Tibial nerve (tissue), 4 donors: ENCODE data around the gene CDC25B.

ENCODE experiments used
- EP300 ChIP-seq, 2 donors: sonication (generic); formaldehyde crosslinking; IDR thresholded peaks; one replicate each; pipeline ENCODE4 v1.6.1; 2017; ENCODE audit warnings: antibody characterized with exemption in 2 of 2, mild to moderate bottlenecking in 1 of 2
- POLR2A ChIP-seq, 2 donors: fragments of 450-650 bp; IDR thresholded peaks; one replicate each; pipeline ENCODE4 v1.6.1; 2017; ENCODE audit warnings: antibody characterized with exemption in 2 of 2, mild to moderate bottlenecking in 2 of 2, moderate library complexity in 2 of 2
- TF ChIP-seq, protein P1 (sequence below), 5 experiments: fragments of 200-600 bp in 3 of 5; fragments of 450-650 bp in 2 of 5; sonication (generic) in 3 of 5; IDR thresholded peaks; one replicate each; pipeline ENCODE4 v1.5.1; 2016 to 2019; ENCODE audit warnings: antibody characterized with exemption in 5 of 5, mild to moderate bottlenecking in 3 of 5, moderate library complexity in 2 of 5

- no peak for TF ChIP-seq EP300 (IDR thresholded peaks at IDR 0.05)
- TF ChIP-seq, protein P1, sequence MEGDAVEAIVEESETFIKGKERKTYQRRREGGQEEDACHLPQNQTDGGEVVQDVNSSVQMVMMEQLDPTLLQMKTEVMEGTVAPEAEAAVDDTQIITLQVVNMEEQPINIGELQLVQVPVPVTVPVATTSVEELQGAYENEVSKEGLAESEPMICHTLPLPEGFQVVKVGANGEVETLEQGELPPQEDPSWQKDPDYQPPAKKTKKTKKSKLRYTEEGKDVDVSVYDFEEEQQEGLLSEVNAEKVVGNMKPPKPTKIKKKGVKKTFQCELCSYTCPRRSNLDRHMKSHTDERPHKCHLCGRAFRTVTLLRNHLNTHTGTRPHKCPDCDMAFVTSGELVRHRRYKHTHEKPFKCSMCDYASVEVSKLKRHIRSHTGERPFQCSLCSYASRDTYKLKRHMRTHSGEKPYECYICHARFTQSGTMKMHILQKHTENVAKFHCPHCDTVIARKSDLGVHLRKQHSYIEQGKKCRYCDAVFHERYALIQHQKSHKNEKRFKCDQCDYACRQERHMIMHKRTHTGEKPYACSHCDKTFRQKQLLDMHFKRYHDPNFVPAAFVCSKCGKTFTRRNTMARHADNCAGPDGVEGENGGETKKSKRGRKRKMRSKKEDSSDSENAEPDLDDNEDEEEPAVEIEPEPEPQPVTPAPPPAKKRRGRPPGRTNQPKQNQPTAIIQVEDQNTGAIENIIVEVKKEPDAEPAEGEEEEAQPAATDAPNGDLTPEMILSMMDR (IDR thresholded peaks at IDR 0.05): no peak
- TF ChIP-seq POLR2A (IDR thresholded peaks at IDR 0.05): no peak
Measured at GRCh38 chr20:3814928-3815495, 18.9 kb downstream of the CDC25B start.
